Nephron (organoid): ENCODE measurements around the gene ROCK2.
"Not testable (repeated sequence)": the region's sequence is repeated elsewhere in the genome, so short reads cannot be mapped to it uniquely, and the experiment has no call there.

Source experiments
- H3K27ac Mint-ChIP-seq, 3 experiments: 2 replicates each; pipeline ENCODE4 v1.8.0; 2020; ENCODE audit warnings: mixed read lengths in 3 of 3, mild to moderate bottlenecking in 2 of 3, moderate library complexity in 1 of 3
- H3K27me3 Mint-ChIP-seq: 2 replicates; pipeline ENCODE4 v1.8.0; 2021; ENCODE audit warnings: low read depth, mild to moderate bottlenecking, moderate library complexity, mixed read lengths
- H3K36me3 Mint-ChIP-seq: 2 replicates; pipeline ENCODE4 v1.8.0; 2020; ENCODE audit warnings: low read depth, mixed read lengths
- H3K4me1 Mint-ChIP-seq: 2 replicates; pipeline ENCODE4 v1.8.0; 2020; ENCODE audit warnings: mixed read lengths
- H3K4me3 Mint-ChIP-seq, 3 experiments: 2 replicates each; pipeline ENCODE4 v1.8.0; 2020; ENCODE audit warnings: mild to moderate bottlenecking in 3 of 3, mixed read lengths in 3 of 3, moderate library complexity in 2 of 3
- H3K9me3 Mint-ChIP-seq: 2 replicates; pipeline ENCODE4 v1.8.0; 2020; ENCODE audit warnings: mixed read lengths
- CTCF ChIP-seq, 3 experiments: fragments of 200-600 bp; sonication (generic); IDR thresholded peaks; one replicate each; pipeline ENCODE4 v1.5.0; 2021; ENCODE audit warnings: antibody characterized with exemption in 3 of 3; ENCODE audit not compliant: unreplicated experiment in 3 of 3

ROCK2 gene

GRCh38 chr2:11174222-11174621 lies 170.2 kb downstream of the ROCK2 start:
- Mint-ChIP-seq H3K9me3 (no peaks in the 10 kb centered on the region), H3K4me3 (no peak overlapping the region), H3K27ac (no peak overlapping the region), H3K4me1 (no peaks in the 10 kb centered on the region), H3K27me3 (no peaks in the 10 kb centered on the region), H3K36me3 (peaks cover 10% of the 10 kb centered on the region)
- no peak for TF ChIP-seq CTCF (IDR thresholded peaks at IDR 0.05; ENCODE audit: unreplicated experiment in 3 of 3)

GRCh38 chr2:11169333-11169732 lies 175.1 kb downstream of the ROCK2 start:
- no peak for TF ChIP-seq CTCF (IDR thresholded peaks at IDR 0.05; ENCODE audit: unreplicated experiment in 3 of 3)
- Mint-ChIP-seq H3K9me3 (no peaks in the 10 kb centered on the region), H3K4me3 (no peak overlapping the region), H3K4me1 (no peaks in the 10 kb centered on the region), H3K27ac (no peak overlapping the region), H3K27me3 (no peaks in the 10 kb centered on the region), H3K36me3 (no peaks in the 10 kb centered on the region)

- Mint-ChIP-seq H3K4me3 (no peak overlapping the region), H3K27me3 (no peaks in the 10 kb centered on the region), H3K9me3 (no peaks in the 10 kb centered on the region), H3K27ac (no peak overlapping the region), H3K4me1 (peaks cover 6% of the 10 kb centered on the region), H3K36me3 (no peaks in the 10 kb centered on the region)
- TF ChIP-seq CTCF (IDR thresholded peaks at IDR 0.05; ENCODE audit: unreplicated experiment in 3 of 3): no peak
Measured at GRCh38 chr2:11168488-11168887, 175.9 kb downstream of the ROCK2 start.

- peaks cover 6% of the 10 kb centered on the region for H3K4me1 Mint-ChIP-seq
- no peak overlapping the region for H3K27ac Mint-ChIP-seq
- no peak for TF ChIP-seq CTCF (IDR thresholded peaks at IDR 0.05; ENCODE audit: unreplicated experiment in 3 of 3)
- no peaks in the 10 kb centered on the region for H3K36me3 Mint-ChIP-seq
- H3K9me3 Mint-ChIP-seq: no peaks in the 10 kb centered on the region
- no peak overlapping the region for H3K4me3 Mint-ChIP-seq
- H3K27me3 Mint-ChIP-seq: no peaks in the 10 kb centered on the region
Measured at GRCh38 chr2:11166476-11166875, 178.0 kb downstream of the ROCK2 start.

GRCh38 chr2:11165046-11165445 lies 179.4 kb downstream of the ROCK2 start:
- H3K4me1 Mint-ChIP-seq, H3K9me3 Mint-ChIP-seq, H3K36me3 Mint-ChIP-seq, H3K27ac Mint-ChIP-seq, H3K27me3 Mint-ChIP-seq, H3K4me3 Mint-ChIP-seq: not testable (repeated sequence)

- no peaks in the 10 kb centered on the region for H3K36me3 Mint-ChIP-seq
- H3K4me1 Mint-ChIP-seq: peaks cover 6% of the 10 kb centered on the region
- H3K4me3 Mint-ChIP-seq: no peak overlapping the region
- H3K27me3 Mint-ChIP-seq: peaks cover 6% of the 10 kb centered on the region
- H3K9me3 Mint-ChIP-seq: no peaks in the 10 kb centered on the region
- TF ChIP-seq CTCF (IDR thresholded peaks at IDR 0.05; ENCODE audit: unreplicated experiment in 3 of 3): no peak
- H3K27ac Mint-ChIP-seq: no peak overlapping the region
Measured at GRCh38 chr2:11163439-11164317, 180.8 kb downstream of the ROCK2 start.
